ENCODE data around the gene KLK7.

KLK7 gene

GRCh38 chr19:50983625-50984292, at the start of gene KLK7:
Gene KLK7, minus strand, starts transcription at chr19:50983917. Its CDS starts 1,518 bp downstream, at chr19:50982399.
- no peak for DNase-seq

DNA sequence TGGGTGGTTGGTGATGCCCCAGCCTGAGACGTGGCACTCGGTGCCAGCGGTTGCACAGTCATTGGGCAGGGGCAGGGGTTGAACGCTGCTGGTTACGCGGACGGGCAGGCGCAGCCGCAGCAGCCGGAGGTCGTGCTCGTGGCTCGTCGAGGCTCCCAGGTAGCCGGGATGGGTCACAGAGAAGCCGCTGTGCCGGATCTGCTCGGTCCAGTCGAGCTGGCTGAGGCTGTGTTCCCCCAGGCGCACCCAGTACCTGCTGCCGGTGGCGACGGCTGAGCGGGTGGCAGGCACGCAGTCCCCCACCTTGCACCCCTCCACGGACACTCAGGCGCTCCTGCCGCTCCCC, 48.1 kb upstream of the KLK7 start:
- DNase-seq, result no peak

DNA sequence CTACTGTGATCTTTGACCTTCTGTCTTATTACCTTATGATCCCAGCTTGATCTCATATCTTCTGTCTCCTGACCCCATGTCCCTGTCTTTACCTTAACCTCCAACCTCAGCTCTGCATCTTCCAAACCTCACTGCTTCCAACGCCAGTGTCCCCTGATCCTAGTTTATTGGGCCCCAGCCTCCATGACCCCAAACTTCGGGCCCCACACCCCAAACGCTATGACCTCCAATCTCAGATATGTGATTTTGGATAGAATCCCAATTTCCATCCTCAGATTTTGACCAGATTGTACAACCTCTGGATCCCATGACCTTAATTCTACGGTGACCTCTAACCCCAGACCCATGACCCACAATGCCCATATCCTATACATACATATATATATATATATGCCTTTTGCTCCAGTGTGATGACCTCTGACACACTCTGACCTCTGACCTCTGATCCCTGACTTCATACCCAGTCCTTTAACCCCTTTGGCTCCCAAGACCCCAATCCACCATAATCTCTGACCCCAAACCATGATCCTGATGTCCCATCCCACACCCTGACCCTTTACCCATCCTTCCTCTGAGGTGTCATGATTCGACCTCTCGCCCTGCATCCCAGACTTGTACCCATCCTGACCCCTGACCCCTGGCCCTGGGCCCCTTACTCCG, 47.6 kb upstream of the KLK7 start:
- no peak for DNase-seq

GRCh38 chr19:51030631-51031030, 46.9 kb upstream of the KLK7 start:
- DNase-seq, result no peak

DNA sequence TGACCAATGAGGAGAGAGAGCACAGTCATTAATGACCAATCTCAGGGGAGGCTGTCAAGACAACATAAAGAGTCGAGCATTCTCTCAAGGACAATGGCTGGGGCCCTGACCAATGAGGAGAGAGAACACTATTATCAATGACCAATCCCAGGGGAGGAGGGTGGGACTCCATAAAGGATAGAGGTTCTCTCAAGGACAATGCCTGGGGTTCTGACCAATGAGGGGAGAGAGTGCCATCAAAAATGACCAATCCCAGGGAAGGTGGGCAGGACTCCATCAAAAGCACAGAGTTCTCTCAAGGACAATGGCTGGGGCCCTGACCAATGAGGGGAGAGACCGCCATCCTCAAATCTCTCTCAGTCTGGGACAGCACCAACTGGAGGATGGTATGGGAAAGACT, 46.0 kb upstream of the KLK7 start:
- no peak for DNase-seq

DNA sequence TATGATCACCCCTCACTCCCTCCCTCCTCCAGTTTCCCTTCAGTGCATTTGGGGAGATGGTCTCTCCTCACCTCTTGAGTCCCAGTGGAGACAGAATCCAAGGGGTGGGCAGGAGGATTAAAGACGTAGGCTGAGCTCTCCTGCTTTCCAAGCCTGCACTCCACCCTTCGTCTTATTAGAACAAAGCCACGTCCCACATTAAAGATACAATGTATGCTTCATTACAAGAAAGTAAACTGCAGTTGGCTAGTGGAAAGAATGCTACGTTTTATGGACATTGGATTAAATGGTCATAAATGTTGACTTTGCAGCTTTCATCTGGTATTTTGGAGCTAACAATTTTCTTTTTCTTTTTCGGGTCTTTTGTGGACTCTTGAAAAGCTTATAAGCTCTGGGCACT, 44.2 kb upstream of the KLK7 start:
- DNase-seq, result no peak

DNA sequence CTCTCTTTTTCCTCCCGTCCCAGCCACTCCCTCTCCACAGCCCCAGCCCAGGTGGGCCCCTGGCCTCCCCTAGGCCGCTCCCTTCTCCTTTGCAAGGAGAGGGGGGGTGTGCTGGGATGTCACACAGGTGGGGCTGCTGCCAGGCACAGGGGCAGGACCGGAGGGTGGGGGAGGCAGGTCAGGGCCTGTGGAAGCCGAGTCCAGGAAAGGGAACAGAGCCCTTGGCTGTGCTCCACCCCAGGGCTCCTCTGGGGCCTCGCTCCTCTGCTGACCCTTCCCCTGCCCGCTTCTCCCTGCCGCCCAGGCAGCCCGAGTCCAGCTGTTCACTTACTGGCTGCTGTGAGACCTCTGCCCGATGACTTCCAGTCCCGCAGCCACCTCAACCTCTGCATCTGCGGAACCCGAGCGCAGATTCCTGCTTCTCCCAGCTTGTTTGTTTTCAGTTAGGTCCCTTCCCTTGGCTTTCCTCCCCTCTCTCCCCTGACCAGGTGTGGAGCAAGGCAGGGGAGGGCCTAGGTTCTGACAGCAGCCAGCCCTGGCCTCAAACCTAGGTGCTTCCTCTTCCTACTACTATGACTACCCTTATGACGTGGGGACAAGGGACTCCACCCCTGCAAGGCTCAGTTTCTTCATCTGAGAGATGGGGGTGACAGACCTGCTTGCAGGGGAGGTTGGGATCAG, 43.5 kb upstream of the KLK7 start:
- DNase-seq, result no peak

DNA sequence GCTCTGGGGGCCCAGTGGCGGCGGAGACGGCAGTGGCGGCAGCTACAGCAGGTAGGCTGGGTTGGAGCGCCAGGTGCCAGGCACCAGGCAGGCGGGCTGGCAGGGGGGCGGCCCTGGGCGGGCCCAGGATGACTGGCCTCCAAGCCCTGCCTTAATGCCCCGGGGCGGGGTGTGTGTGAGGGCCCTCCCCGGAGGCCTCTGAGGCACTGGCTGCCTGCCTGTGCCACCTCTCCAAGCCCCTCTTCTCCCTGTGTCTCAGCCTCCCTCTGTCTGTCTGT, 42.8 kb upstream of the KLK7 start, which contains the start of gene KLK11:
Gene KLK11, minus strand, starts transcription at position 63 of the 278 bp plus-strand sequence. CDS start 985 bp downstream, outside the sequence.
- no peak for DNase-seq

DNA sequence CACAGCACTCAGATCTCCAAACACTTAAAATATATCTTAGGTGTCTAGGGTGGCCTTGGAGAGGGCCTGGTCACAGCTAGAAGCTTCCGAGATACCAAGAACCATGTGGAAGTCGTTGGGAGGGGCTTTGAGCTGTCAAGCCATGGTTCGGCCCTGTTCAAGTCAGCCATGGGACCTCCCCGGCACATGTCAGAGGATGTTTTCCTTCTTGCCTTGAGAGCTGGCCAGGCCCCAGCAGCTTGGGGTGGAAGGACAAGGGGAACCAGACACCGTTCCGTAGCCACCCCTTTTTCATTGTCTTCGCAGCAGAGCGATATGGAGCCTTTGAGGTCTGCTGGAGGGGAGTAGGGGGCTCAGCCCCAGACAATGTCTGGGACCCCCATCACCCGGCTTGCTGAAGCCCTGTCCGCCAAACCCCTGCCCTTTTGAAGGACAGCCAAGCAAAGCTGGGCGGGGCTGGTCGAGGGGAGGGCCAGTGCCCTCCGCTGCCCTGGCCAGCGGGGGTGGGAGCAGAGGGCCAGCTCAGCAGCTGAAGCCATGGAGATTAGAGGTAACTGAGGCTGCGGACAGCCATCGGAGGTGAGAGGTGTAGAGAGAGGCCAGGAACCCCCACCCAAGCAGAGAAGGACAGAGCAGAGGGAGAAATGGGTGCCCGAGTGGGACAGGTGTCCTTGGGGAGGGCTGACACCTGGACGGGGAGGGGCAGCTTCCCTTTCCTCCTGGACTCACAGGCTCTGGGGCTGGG, 42.3 kb upstream of the KLK7 start:
- no peak for DNase-seq

GRCh38 chr19:51025401-51025800, 41.7 kb upstream of the KLK7 start:
- no peak for DNase-seq

GRCh38 chr19:51024924-51025323, 41.2 kb upstream of the KLK7 start:
- DNase-seq, result no peak

DNA sequence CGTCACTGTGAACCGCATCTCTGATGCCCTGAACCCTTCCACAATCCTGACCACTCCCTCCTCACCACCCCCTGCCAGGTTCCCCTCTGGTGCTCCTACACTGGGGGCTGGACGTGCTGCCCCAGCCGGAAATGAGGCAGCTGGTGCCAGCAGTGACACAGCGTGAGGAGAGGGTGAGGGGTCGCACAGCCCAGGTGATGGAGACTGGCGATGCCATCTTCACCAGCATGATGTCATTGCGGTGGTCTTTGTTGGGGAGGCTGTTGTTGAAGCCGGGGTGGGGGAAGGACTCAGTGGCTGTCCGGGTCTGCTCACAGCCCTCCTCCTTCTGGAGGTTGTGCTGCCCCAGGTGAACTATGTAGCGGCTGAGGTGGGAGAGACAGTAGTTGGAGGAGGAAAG, 40.2 kb upstream of the KLK7 start:
- no peak for DNase-seq

- no peak for DNase-seq
Observed at GRCh38 chr19:51022526-51022925, 38.8 kb upstream of the KLK7 start.

DNA sequence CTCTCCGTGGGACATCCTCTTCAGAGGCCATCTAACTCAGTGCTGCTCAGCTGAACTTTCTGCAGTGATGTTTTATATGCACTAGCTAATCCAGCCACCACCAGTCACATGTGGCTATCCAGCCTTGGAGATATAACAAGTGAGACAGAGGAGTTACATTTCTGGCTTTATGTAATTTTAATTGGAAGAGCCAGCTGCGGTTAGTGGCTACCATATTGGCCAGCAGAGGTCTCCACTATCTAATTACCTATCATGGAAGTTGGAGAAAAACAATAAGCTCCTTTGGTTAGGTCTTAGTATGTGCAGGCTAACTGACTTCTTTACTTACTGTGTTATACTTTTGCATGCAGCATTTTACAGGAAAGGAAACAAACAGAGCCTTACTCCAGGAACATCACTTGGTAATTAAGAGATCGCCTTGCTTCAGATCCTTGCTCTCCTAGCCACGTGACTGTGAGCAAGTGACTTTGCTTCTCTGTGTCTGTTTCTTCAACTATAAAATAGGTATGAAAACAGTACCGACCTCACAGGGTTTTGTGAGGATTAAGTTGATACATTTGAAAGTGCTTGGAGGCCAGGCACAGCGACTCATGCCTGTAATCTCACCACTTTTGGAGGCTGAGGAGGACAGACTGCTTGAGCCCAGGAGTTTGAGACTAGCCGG, 37.4 kb upstream of the KLK7 start:
- no peak for DNase-seq

- no peak for DNase-seq
Observed at GRCh38 chr19:51019544-51019925, 35.8 kb upstream of the KLK7 start, which contains the start of gene KLK10. Gene KLK10, minus strand, starts transcription at chr19:51019709. Its CDS starts 579 bp downstream, at chr19:51019130.

GRCh38 chr19:51018745-51019543, 35.2 kb upstream of the KLK7 start:
- DNase-seq, result no peak

- no peak for DNase-seq
Observed at GRCh38 chr19:51016798-51017683, 33.3 kb upstream of the KLK7 start.

GRCh38 chr19:51015691-51016267, 32.1 kb upstream of the KLK7 start:
- DNase-seq, result no peak

DNA sequence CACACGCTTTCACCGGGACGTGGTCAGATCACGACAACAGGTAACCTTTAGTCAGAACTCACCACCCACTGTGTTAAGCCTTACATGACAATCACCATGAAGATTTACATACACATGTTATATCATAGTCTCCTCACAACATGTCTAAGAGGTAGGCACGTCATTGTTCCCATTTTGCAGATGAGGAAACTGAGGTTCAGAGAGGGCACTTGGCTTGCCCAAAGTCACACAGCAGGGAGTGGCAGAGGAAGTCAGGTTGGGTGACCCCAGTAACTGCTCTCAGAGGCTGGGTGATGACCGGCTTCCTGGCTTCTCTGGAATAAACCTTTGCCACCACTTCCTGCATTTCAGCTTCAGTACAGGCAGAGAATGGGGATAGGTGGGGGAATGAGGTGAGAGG, 30.5 kb upstream of the KLK7 start:
- no peak for DNase-seq

DNA sequence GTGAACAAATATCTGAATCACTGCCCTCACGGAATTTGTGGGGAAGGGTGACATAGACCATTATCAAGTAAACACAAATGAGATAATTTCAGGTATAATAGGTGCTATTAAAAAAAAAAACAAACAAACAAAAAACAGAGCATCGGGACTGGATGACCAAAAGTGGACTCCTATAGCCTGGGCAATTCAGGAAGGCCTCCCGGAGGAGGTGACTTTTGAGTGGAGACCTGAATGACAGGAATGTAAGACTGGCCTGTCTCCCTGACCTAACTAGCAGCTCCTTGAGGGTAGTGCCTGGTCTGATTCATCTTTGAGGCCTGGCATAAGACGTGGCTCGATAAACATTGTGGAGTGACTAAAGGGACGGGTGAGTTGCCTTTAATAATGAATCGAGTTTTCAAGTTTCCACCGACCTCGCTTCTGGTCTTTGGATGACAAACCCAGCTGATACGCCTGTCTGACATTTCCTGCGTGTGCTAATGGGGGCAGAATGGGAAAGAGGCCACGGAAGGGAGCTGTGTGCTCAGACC, 29.0 kb upstream of the KLK7 start:
- no peak for DNase-seq

Data from NCI-H446 treated with DMSO at 0.1 percent for 48 hours (cell line).